K562 (cell line): ENCODE results near the gene PHKA1. TPM values are rescaled to one million over a fixed set of nuclear protein-coding genes. Genes with fewer than 3 reads are reported as not detected.

Experiments used
- CCAR2 ChIP-seq: fragments of 200-400 bp; formaldehyde crosslinking; IDR thresholded peaks from 2 replicates; pipeline ENCODE4 v1.6.1; 2017; ENCODE audit warnings: mild to moderate bottlenecking, low read depth, low read length
- E2F5 ChIP-seq: sonication (generic); formaldehyde crosslinking; IDR thresholded peaks from 2 replicates; pipeline ENCODE4 v1.8.0; 2022; ENCODE audit warnings: mild to moderate bottlenecking, missing genetic modification reagents
- HMG20B ChIP-seq: fragments of 250-450 bp; sonication (Bioruptor Pico); IDR thresholded peaks from 2 replicates; pipeline ENCODE4 v1.5.0; 2021; ENCODE audit warnings: mild to moderate bottlenecking
- PTTG1 ChIP-seq: fragments of 450-650 bp; IDR thresholded peaks from 2 replicates; pipeline ENCODE4 v1.6.1; 2016; ENCODE audit warnings: low read depth, mild to moderate bottlenecking, missing genetic modification characterization, missing compliant biosample characterization
- STAT5A ChIP-seq: IDR thresholded peaks from 2 replicates; pipeline ENCODE4 v1.6.1; 2012; ENCODE audit warnings: low read length, inconsistent platforms, borderline replicate concordance
- UBTF ChIP-seq, 2 experiments: IDR thresholded peaks; 2 replicates each; pipeline ENCODE4 v1.6.1; 2012; ENCODE audit warnings: improper control_type of control experiment in 2 of 2, low read depth in 2 of 2, low read length in 2 of 2, borderline replicate concordance in 1 of 2
- ZBTB49 ChIP-seq: sonication (generic); formaldehyde crosslinking; IDR thresholded peaks from 2 replicates; pipeline ENCODE4 v1.8.0; 2022; ENCODE audit warnings: missing genetic modification reagents, mild to moderate bottlenecking, borderline replicate concordance
- ZNF75A ChIP-seq: fragments of 450-650 bp; formaldehyde crosslinking; IDR thresholded peaks from 2 replicates; pipeline ENCODE4 v1.4.0; 2020; ENCODE audit warnings: mild to moderate bottlenecking
- polyA plus RNA-seq, 8 experiments: library from polyadenylated mRNA; depleted of rRNA in 4 of 8; stranded (reverse) in 5 of 8; unstranded in 3 of 8; fragments of >200 nt; fragmentation: Nextera tagmentation in 2 of 8; fragmentation: Illumina TruSeq in 1 of 8; extraction: Ambion mirVana in 2 of 8; extraction: Trizol in 1 of 8; gene quantifications; 2 replicates each; pipeline versions ENCODE4 v1.2.1 to v1.2.3, GENCODE V29; 2011 to 2014; ENCODE audit warnings: inconsistent platforms in 1 of 8, missing spikeins in 1 of 8
- total RNA-seq, 7 experiments: library from RNA; depleted of rRNA in 6 of 7; stranded (reverse); fragments of >200 nt in 6 of 7; fragmentation: Illumina TruSeq in 2 of 7; extraction: Trizol in 2 of 7; gene quantifications; 2 replicates each; pipeline versions ENCODE4 v1.2.1 to v1.2.3, GENCODE V29; 2011 to 2021; ENCODE audit warnings: low replicate concordance in 1 of 7
- TF ChIP-seq, protein P1 (sequence below): fragments of 450-650 bp; IDR thresholded peaks from 2 replicates; pipeline ENCODE4 v1.6.1; 2017; ENCODE audit warnings: mild to moderate bottlenecking, moderate library complexity
- TF ChIP-seq, protein P2 (sequence below): fragments of 450-650 bp; IDR thresholded peaks from 2 replicates; pipeline ENCODE4 v1.6.1; 2016; ENCODE audit warnings: mild to moderate bottlenecking

PHKA1 gene
- total and polyA plus RNA-seq, 9 of the 15 experiments (the other 6 are each of a cell fraction or from before 2014, with no cell fraction given) = 2.4 to 9.6 (median 5.8) TPM

DNA sequence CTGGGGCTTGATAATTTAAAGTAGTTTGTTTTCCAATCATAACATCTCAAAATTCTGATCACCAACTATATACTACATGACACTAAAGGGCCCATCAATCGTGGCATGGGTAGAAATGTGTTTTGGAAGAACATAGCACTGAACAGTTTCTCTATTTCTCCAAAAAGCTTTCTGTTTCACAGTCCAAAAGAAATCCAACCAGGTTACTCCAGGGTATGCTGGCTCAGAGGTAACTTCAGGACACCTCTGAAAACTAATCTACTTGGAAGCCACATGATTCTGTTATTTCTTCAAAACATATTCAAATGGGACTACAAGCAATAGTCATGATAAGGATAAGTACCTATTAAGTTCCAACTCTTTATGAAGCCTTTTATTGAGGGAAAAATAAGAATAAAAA is 8.3 kb downstream of the PHKA1 start (continued):
- TF ChIP-seq, protein P1, sequence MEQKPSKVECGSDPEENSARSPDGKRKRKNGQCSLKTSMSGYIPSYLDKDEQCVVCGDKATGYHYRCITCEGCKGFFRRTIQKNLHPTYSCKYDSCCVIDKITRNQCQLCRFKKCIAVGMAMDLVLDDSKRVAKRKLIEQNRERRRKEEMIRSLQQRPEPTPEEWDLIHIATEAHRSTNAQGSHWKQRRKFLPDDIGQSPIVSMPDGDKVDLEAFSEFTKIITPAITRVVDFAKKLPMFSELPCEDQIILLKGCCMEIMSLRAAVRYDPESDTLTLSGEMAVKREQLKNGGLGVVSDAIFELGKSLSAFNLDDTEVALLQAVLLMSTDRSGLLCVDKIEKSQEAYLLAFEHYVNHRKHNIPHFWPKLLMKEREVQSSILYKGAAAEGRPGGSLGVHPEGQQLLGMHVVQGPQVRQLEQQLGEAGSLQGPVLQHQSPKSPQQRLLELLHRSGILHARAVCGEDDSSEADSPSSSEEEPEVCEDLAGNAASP = no peak
- TF ChIP-seq, protein P2, sequence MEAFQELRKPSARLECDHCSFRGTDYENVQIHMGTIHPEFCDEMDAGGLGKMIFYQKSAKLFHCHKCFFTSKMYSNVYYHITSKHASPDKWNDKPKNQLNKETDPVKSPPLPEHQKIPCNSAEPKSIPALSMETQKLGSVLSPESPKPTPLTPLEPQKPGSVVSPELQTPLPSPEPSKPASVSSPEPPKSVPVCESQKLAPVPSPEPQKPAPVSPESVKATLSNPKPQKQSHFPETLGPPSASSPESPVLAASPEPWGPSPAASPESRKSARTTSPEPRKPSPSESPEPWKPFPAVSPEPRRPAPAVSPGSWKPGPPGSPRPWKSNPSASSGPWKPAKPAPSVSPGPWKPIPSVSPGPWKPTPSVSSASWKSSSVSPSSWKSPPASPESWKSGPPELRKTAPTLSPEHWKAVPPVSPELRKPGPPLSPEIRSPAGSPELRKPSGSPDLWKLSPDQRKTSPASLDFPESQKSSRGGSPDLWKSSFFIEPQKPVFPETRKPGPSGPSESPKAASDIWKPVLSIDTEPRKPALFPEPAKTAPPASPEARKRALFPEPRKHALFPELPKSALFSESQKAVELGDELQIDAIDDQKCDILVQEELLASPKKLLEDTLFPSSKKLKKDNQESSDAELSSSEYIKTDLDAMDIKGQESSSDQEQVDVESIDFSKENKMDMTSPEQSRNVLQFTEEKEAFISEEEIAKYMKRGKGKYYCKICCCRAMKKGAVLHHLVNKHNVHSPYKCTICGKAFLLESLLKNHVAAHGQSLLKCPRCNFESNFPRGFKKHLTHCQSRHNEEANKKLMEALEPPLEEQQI = no peak
- TF ChIP-seq HMG20B (CRISPR knock-in tag) (no peak), UBTF (IDR thresholded peaks at IDR 0.05; ENCODE audit: borderline replicate concordance in 1 of 2, low read depth in 2 of 2, low read length in 2 of 2) (no peak), ZBTB49 (CRISPR knock-in tag) (no peak), CCAR2 (no peak), ZNF75A (no peak), PTTG1 (tag) (no peak), STAT5A (no peak), E2F5 (CRISPR knock-in tag) (no peak)
